Activated B cell treated with CpG ODN at 0.5 μM for 24 hours (primary cell): ENCODE data around the gene KAZN. TPM values are rescaled to one million over a fixed set of nuclear protein-coding genes. Genes with fewer than 3 reads are reported as not detected.

Source experiments
- ATAC-seq: fragments of 200-7000 bp; cut with Tn5 transposase; one replicate; pipeline ENCODE4 v1.10.0; 2021; ENCODE audit warnings: low read depth, mild to moderate bottlenecking, moderate library complexity
- CTCF ChIA-PET: fragments of 350-600 bp; sonication (Branson Sonifier 250); formaldehyde crosslinking; loops from one replicate; lab custom pipeline; 2021; ENCODE audit warnings: antibody characterized with exemption; lab: Charles Lee
- POLR2A ChIA-PET: fragments of 350-600 bp; sonication (Branson Sonifier 250); formaldehyde crosslinking; loops from one replicate; lab custom pipeline; 2021; ENCODE audit warnings: antibody characterized with exemption; lab: Charles Lee
- DNase-seq: peaks from one replicate; pipeline ENCODE4 v3.0.0; 2022
- H3K27ac Mint-ChIP-seq: one replicate; pipeline ENCODE4 v1.8.0; 2020; ENCODE audit warnings: mixed read lengths
- H3K27me3 Mint-ChIP-seq: one replicate; pipeline ENCODE4 v1.8.0; 2021; ENCODE audit warnings: mixed read lengths
- H3K36me3 Mint-ChIP-seq: one replicate; pipeline ENCODE4 v1.8.0; 2021; ENCODE audit warnings: low read depth, mixed read lengths
- H3K4me1 Mint-ChIP-seq: one replicate; pipeline ENCODE4 v1.8.0; 2021; ENCODE audit warnings: mixed read lengths
- H3K4me3 Mint-ChIP-seq: one replicate; pipeline ENCODE4 v1.8.0; 2020; ENCODE audit warnings: mild to moderate bottlenecking, mixed read lengths
- H3K9me3 Mint-ChIP-seq: one replicate; pipeline ENCODE4 v1.8.0; 2020; ENCODE audit warnings: mixed read lengths
- intact Hi-C: fragments of 100-400 bp; cut with micrococcal nuclease; formaldehyde crosslinking; loops from one replicate; pipeline ENCODE4 v1.15.1; 2024
- total RNA-seq: library from RNA; stranded (reverse); gene quantifications from 2 replicates; pipeline ENCODE4 v1.2.3, GENCODE V29; 2022
- TF ChIP-seq, protein P1 (sequence below): fragments of 200-600 bp; IDR thresholded peaks from one replicate; pipeline ENCODE4 v1.8.0; 2022; ENCODE audit warnings: antibody characterized with exemption, mild to moderate bottlenecking

KAZN gene
- total RNA-seq, 1 donor from 2014 or later: 0.73 TPM

- no peaks in the 10 kb centered on the region for H3K36me3 Mint-ChIP-seq
- intact Hi-C loops: no loop called here
- no peaks in the 10 kb centered on the region for H3K27me3 Mint-ChIP-seq
- no peaks in the 10 kb centered on the region for H3K4me1 Mint-ChIP-seq
- no peak for ATAC-seq
- POLR2A ChIA-PET: no interaction called here
- peaks cover 3% of the 10 kb centered on the region for H3K9me3 Mint-ChIP-seq
- TF ChIP-seq, protein P1, sequence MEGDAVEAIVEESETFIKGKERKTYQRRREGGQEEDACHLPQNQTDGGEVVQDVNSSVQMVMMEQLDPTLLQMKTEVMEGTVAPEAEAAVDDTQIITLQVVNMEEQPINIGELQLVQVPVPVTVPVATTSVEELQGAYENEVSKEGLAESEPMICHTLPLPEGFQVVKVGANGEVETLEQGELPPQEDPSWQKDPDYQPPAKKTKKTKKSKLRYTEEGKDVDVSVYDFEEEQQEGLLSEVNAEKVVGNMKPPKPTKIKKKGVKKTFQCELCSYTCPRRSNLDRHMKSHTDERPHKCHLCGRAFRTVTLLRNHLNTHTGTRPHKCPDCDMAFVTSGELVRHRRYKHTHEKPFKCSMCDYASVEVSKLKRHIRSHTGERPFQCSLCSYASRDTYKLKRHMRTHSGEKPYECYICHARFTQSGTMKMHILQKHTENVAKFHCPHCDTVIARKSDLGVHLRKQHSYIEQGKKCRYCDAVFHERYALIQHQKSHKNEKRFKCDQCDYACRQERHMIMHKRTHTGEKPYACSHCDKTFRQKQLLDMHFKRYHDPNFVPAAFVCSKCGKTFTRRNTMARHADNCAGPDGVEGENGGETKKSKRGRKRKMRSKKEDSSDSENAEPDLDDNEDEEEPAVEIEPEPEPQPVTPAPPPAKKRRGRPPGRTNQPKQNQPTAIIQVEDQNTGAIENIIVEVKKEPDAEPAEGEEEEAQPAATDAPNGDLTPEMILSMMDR: no peak
- H3K4me3 Mint-ChIP-seq: no peak overlapping the region
- no peak overlapping the region for H3K27ac Mint-ChIP-seq
- CTCF ChIA-PET: no interaction called here
- DNase-seq: no peak
Observed at GRCh38 chr1:14617791-14618190, 19.3 kb downstream of the KAZN start.

GRCh38 chr1:14620941-14621340, 22.5 kb downstream of the KAZN start:
- no peak overlapping the region for H3K27ac Mint-ChIP-seq
- intact Hi-C loops: no loop called here
- CTCF ChIA-PET: no interaction called here

GRCh38 chr1:14623090-14623489, 24.6 kb downstream of the KAZN start:
- intact Hi-C loops: no loop called here
- CTCF ChIA-PET: no interaction called here
- Mint-ChIP-seq H3K9me3 (peaks cover 7% of the 10 kb centered on the region), H3K27me3 (no peaks in the 10 kb centered on the region), H3K4me3 (no peak overlapping the region), H3K36me3 (no peaks in the 10 kb centered on the region), H3K27ac (no peak overlapping the region), H3K4me1 (no peaks in the 10 kb centered on the region)
- POLR2A ChIA-PET: no interaction called here
- TF ChIP-seq, protein P1: no peak
- DNase-seq (no peak), ATAC-seq (no peak)

More at GRCh38 chr1:14620941-14621340, 22.5 kb downstream of the KAZN start:
- Mint-ChIP-seq H3K4me3 (no peak overlapping the region), H3K4me1 (no peaks in the 10 kb centered on the region), H3K36me3 (no peaks in the 10 kb centered on the region), H3K9me3 (peaks cover 7% of the 10 kb centered on the region), H3K27me3 (no peaks in the 10 kb centered on the region)
- ATAC-seq: no peak
- DNase-seq: no peak
- POLR2A ChIA-PET: no interaction called here
- TF ChIP-seq, protein P1: no peak

- Mint-ChIP-seq H3K4me1 (no peaks in the 10 kb centered on the region), H3K27ac (no peak overlapping the region), H3K27me3 (no peaks in the 10 kb centered on the region), H3K9me3 (peaks cover 3% of the 10 kb centered on the region), H3K4me3 (no peak overlapping the region), H3K36me3 (no peaks in the 10 kb centered on the region)
- CTCF ChIA-PET: no interaction called here
- TF ChIP-seq, protein P1: no peak
- intact Hi-C loops: no loop called here
- DNase-seq (no peak), ATAC-seq (no peak)
- POLR2A ChIA-PET: no interaction called here
Observed at GRCh38 chr1:14624941-14625340, 26.5 kb downstream of the KAZN start.

DNA sequence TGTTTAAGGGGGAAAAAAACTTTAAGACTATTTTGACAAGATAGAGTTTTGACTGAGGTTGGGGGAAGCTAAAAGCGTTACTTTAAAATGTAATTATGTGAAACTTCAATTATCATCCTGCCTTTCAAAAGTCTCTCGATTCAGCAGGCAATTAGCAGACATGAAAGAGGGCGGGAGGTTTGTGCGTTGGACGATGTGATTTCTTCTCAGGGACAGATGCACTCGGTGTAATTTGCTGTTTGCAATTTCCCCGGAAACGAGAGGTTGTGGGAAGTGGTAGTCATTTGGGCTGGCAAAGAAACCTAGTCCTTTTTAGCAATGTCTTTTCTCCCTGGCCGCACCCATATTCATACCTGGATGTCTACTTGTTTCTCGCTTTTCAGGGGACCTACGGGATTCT, 27.1 kb downstream of the KAZN start:
- TF ChIP-seq, protein P1: no peak
- Mint-ChIP-seq H3K36me3 (no peaks in the 10 kb centered on the region), H3K27me3 (no peaks in the 10 kb centered on the region), H3K27ac (no peak overlapping the region), H3K9me3 (peaks cover 3% of the 10 kb centered on the region), H3K4me1 (no peaks in the 10 kb centered on the region), H3K4me3 (no peak overlapping the region)
- intact Hi-C loops: no loop called here
- ATAC-seq (no peak), DNase-seq (no peak)
- POLR2A ChIA-PET: no interaction called here
- CTCF ChIA-PET: no interaction called here
